NCI-H774 (cell line): ENCODE data around the gene NAGK.
"Not testable (repeated sequence)": the region's sequence is repeated elsewhere in the genome, so short reads cannot be mapped to it uniquely, and the experiment has no call there.

Source experiments
- DNase-seq: peaks from one replicate; lab custom pipeline; 2025; lab: John Stamatoyannopoulos, UW

The NAGK gene

DNA sequence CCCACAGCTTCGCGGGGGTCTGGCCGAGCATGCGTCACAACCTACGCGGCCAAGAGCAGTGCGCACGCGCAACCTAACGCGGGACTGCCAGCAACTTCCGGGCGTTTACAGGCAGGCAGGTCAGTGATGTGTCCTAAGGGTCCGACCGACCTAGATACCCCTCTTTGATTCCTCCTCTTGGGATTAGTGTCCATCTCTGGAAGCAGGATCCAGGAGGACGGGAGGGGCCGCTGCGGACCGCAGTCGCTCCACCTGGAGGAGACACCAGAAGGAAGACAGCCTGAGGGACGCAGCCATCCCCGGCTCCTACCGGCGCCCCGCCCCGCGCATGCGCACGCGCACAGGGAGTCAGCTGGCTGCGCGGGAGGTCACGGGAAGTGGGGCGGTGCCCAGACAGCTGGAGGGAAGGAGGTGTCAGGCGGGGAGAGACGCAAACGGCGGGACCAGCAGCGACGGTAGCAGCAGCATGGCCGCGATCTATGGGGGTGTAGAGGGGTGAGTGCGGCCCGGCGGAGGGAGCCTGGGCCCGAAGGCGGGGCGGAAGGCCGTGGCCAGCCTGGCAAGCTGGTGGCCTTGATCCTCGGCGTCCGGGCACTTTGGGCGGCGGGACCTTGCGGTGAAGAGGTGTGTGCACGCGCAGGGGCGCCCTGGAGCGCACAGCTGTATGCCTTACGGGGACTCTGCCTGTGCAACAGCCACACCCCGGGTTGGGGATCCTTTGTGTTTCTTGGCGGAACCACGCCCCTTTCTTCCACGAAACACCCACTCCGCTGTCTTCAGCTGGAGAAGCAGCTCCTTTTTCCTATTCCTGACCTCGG is at the start of gene NAGK:
NAGK (plus strand) TSS at position 431 of the 818 bp plus-strand sequence; CDS start at position 467, 36 bp downstream.
- DNase-seq, result peak; percentile 93

DNA sequence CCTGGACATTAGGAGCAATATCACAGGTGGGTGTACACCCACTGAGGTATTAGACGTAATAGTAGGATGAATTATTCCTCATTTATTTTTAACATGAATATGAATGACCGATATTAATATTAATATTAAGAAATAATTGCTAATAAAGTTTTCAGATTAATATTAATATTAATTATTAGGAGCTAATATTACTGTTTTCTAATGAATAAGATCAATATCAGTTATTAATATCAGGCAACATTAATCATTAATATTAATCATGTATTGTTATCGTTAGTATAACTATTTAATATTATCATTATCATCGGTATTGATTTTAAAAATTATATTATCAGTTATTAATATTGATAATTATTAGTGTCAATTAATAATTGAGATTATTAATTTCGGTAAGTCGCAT is 48.5 kb upstream of the NAGK start:
- not testable (repeated sequence) for DNase-seq

DNA sequence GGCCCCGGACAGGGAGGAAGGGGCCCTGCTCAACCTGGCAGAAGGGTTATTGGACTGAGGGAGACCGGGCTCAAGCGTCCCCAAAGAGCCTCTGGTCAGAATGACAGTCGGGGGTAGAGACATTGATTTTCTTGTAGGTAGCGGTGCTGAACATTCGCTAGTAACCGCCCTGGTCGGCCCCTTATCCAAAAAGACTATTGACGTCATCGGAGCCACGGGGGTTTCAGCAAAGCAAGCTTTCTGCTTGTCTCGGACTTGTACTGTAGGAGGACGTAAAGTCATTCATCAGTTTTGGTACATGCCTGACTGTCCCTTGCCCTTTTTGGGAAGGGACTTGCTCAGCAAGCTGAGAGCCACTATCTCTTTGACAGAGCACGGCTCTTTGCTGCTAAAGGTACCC is 47.1 kb upstream of the NAGK start:
- not testable (repeated sequence) for DNase-seq

DNA sequence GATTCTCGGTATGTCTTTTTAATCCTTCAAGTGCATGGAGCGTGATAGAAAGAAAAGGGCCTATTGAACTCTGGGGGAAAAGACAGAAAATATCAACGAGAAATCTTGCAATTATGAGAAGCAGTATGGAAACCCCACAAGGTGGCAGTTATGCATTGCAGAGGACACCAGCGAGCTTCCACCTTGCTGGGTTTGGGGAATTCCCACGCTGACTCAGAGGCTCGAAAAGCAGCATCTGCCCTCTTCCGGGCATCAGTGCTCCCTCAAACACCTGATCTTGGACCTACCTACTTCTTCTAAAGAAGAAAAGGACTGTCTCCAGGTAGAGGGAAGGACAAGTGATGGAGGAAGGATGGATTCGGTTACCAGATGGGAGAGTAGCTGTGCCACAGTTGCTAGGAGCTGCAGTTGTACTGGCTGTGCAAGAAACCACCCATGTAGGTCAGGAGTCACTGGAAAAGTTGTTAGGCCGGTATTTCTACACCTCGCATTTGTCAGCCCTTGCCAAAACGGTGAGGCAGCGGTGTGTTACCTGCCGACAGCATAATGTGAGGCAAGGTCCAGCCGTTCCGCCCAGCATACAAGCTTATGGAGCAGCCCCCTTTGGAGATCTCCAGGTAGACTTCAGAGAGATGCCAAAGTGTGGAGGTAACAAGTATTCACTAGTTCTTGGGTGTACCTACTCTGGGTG is 44.8 kb upstream of the NAGK start:
- DNase-seq, result not testable (repeated sequence)

DNA sequence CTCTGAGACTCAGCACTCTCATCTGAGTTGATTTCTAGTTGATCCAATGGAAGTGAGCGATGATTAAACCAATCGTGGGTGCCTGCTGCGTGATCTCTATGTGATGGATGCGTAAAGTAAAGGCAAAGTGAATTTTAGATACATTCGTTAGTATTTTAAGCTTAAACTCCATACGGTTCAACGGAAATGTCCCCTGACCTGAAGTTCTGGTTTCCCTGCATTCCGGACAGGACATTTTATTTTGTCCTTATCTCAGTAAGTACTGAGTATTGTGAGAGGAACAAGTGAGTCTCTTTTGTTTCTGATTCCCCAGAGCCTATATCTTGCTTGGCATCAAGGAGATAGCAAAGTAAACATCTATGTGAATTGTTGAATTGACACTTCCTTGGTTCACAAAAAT is 32.2 kb upstream of the NAGK start:
- not testable (repeated sequence) for DNase-seq

DNA sequence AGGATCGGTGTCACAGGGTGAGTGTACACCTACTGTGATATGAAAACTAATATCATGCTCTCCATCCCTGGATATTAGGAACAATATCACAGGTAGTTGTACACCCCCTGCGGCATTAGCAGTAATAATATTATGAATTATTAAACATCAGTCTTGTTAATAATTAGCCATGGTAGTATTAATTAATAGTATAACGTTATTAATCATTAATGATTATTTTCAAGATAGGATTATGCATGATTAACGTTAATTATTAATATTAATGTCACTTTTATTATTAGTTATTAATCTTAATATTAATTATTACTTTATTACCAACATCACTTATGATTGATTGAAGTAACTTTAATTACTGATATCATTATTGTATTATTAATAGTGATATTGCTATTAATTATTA is 26.2 kb upstream of the NAGK start:
- DNase-seq, result no peak

DNA sequence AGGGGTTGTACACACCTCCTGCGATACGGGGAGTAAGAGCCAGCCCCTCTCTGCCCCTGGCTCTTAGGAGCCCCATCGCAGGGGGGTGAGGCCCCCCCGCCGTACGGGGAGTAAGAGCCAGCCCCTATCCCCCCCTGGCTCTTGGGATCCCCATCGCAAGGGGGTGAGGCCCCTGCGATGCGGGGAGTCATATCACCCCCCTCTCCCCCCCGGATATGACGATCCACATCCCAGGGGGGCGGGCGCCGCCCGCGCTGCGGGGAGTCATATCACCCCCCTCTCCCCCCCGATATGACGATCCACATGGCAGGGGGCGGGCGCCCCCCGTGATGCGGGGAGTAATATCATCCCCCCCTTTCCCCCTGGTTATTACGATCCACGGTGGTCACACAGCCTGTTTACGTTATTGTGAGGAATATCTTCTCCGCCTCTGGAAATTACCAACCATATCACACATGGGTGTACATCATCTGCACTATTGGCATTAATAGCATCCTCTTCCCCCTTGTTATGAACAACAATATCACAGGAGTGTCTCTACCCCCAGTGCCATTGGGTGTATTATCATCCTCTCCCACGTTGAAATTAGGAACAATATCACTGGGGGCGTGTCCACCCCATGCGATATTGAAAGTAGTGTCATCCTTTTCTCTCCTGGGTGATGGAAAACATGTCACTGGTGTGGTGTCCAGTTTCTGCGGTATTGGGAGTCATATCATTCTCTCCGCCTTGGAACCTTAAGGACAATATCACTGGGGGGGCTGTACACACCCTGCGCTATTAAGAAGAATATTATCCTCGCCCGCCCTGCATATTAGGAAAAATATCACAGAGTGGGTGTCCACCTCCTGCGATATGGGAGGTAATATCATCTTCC is 24.7 kb upstream of the NAGK start:
- DNase-seq, result no peak

DNA sequence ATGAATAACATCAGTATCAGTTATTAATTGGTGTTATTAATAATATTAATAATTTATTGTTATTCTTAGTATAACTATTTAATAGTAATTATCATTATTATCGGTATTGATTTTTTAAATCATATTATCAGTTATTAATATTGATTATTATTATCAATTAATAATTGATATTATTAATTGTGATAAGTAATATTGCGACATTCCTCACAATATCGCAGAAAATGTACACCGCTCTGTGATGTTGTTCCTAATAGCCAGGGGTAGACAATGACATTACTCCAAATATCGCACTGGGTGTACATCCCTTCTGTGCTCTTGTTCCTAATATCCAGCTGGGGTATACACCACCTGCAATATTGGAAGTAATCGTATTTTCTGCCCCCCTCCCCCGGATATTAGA is 23.3 kb upstream of the NAGK start:
- DNase-seq, result no peak

DNA sequence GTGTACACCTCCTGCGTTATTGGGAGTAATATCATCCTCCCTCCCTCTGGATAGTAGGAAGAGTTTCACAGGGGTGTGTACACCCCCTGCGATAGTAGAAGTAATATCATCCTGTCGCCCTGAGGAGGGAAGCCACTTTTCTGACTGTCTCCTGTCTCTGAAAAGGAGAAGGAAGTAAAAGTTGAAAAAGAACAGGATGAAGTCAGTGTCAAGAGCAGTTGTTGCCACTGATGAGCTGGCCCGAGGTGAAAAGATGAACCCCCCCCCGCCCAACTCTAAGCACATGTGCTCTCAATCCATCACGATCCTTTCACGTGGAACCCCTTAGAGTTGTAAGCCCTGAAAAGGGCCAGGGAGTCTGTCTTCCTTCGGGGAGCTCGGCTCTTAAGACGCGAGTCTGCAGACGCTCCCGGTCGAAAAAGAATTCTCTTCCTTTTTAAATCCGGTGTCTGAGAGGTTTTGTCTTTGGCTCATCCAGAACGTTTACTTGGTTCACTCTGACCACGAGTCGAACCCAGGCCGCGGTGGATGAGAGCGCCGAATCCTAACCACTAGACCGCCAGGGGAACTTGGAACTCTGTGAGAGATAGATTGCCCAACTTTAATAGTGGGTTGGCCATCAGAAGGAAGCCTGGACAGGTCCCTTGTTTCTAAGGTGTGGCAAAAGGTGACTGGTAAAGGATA is 22.4 kb upstream of the NAGK start:
- no peak for DNase-seq

DNA sequence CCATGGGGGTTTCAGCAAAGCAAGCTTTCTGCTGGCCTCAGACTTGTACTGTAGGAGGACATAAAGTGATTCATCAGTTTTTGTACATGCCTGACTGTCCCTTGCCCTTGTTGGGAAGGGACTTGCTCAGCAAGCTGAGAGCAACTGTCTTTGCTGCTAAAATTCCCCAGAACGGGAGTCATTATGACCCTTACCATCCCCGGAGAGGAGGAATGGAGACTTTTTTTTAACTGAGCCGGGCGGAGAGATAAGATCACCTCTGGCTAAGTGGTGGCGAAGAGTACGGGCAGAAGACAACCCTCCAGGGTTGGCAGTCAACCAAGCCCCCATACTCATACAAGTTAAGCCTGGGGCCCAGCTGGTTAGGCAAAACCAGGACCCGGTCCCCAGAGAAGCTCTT is 20.4 kb upstream of the NAGK start:
- DNase-seq, result no peak

DNA sequence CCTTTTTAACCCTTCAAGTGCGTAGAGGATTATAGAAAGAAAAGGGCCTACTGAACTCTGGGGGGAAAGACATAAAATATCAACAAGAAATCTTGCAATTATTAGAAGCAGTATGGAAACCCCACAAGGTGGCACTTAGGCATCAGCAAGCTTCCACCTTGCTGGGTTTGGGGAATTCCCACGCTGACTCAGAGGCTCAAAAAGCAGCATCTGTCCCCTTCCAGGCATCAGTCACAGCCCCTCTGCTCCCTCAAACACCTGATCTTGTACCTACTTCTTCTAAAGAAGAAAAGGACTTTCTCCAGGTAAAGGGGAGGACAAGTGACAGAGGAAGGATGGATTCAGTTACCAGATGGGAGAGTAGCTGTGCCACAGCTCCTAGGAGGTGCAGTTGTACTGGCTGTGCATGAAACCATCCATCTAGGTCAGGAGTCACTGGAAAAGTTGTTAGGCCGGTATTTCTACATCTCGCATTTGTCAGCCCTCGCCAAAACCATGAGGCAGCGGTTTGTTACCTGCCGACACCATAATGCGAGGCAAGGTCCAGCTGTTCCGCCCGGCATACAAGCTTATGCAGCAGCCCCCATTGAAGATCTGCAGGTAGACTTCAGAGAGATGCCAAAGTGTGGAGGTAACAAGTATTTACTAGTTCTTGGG is 18.6 kb upstream of the NAGK start:
- DNase-seq, result not testable (repeated sequence)

DNA sequence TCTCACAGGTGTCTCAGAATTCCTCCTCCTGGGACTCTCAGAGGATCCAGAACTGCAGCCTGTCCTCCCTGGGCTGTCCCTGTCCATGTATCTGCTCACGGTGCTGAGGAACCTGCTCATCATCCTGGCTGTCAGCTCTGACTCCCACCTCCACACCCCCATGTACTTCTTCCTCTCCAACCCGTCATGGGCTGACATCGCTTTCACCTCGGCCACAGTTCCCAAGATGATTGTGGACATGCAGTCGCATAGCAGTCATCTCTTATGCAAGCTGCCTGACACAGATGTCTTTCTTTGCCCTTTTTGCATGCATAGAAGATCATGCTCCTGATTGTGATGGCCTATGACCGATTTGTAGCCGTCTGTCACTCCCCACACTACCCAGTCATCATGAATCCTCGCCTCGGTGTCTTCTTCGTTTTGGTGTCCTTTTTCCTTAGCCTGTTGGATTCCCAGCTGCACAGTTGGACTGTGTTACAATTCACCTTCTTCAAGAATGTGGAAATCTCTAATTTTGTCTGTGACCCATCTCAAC is 13.2 kb upstream of the NAGK start:
- not testable (repeated sequence) for DNase-seq

DNA sequence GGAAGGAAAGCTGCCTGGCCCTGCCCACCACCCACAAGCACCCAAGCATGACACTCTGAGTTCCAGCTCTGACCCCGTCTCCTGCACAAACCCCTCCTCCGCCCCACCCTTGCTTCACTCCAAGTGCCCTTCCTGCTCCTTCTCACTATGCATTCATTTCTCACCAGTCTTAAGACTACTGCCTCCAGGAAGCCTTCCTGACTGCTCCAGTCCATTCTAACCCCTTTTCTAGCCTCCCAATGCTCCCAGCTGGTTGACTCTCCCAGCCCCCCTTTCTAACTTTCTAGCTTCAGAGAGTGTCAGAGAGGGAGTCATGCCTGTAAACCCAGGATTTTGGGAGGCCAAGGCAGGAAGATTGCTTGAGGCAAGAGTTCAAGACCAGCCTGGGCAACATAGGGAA is 8.2 kb upstream of the NAGK start:
- no peak for DNase-seq

DNA sequence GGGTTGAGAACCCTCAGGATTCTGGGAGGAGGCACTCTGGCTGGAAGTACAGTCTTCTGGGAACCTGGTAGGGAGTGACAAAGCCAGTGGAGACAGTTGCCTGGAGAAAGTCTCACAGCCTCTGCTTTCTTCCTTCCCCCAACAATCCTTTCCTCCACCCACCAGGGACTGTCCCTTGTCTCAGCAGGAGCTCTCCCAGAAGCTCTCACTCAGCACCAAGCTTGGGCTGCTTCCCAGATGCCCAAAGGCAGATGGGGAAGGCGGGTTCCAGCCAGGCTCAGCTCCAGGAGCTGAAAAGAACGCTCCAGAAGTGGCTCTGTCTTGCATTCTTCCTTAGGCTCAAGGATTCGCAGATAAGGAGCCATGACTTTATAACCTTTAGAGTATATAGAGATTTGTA is 7.6 kb upstream of the NAGK start:
- DNase-seq, result no peak

DNA sequence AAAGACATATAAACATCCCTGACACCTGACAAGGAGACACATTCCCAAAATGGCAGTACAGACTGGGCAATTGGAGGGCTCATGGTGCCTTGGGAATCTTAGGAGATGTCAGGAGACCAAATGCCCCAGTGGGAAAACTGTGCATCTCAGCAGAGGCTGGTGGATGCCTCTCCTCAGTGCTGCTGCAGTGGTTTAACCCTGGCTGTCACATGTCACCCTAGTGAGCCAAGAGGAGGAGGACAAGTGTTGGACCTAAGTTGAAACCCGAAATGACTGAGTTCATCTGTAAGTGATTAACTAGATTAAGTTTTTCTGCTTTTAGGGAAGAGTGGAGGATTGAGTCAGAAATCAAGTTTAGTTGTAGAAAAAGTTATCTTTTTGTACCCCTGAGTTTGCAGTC is 5.2 kb upstream of the NAGK start:
- DNase-seq, result no peak

DNA sequence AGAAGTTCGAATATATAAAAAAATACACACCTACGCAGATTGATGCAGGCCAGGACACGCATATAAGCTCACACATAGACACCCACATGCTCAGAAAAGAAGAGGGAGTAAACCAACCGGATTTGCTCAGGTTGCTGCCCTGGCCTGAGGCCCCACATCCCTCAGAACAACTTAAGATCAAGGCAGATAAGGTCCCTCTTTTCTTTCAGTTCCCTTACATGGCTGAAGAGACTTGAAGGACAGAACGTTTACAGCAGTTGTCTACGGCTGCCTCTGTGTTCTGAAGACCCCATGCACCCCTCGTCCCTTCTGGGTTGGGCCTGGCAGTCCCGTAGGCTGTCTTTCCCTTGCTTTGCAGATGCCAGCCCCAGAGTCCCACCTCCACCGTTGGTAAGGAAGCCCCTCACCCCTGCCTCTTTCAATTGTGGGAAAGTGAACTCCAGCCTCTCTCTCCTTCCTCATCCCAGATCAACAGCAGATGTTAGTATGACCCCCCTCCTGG is 4.3 kb upstream of the NAGK start:
- no peak for DNase-seq

DNA sequence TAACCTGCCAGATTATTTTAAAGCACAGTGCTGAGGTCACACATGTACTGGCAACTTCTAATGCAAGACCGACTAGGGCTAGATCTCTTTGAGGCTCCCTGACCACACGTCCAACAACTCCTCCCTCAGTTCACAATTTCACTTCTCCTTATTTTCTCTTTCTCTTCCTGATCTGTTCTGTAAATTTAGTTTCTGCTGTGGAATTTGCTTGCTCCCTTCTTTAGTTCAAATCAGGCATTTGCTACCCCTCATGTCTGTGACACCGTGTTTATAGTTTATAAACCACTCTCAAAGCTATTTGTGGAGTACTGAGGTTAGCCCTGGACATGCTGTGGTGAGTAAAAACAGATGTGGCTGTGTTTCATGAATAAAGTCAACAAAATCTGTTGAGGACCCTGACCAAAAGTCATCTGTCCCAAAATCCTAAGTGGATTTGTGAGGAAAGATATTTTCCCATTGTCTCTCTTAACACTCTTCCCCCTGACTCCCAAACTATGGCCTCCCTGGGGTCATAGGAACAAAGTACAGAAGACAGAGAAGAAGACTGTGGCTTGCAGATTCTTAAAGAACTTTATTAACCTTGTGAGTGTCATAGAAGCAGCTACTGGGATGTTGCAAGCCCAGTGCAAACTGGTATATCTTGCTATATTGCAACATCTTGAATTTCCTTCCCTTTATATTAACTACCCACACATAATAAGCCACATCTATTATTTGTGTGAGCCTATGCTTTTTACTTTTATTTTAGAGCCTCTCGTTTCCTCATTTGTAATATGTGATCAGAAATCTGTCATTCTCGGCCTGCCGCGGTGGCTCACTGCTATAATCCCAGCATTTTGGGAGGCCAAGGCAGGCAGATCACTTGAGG is 3.5 kb upstream of the NAGK start:
- no peak for DNase-seq

DNA sequence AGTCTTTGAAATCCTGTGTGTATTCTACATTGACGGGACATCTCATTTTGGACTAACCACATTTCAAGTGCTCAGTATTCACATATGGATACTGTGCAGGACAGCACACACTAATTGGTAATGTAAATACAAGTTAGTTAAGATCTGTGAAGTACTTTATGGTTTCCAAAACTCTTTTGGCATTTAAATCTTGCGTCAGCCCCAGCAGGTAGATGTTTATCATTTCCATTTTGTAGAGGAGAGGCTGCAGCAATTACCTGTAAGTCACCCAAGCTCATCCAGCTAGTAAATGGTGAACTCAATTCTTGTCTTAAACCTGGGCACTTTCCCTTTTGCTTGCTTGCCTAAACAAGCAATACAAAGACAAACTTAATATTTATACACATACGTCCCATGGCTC is 1.6 kb upstream of the NAGK start:
- no peak for DNase-seq

DNA sequence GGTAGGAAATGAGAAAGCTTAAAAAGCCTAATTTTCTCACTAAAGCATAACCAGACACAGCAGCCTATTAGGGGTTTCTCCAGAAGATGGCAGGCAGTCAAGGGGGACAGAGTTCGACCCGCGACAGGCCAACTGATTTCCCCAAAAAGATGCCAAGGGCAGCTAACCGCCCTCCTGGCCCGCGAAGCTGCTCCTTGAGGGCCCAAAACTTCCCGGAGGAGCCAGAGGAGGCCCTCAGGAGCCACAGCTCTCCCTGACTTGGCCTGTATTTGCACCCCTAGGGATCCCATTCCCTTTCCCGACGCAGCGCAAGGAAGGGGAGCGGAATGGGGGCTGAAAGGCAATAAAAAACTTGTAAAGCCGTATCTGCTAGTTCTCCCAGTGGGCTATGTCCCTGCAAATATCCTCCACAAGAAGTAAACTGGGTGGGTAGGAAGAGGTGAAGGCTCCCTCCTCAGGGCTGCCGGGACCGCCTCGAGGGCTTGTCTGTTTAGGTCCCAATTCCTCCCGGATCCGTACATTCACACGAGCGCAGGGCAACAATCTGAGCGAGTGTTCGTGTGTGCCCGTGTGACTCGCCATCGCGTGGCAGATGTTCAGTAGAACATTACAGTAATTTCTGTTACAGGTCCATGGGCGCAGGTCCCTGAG is 756 bp upstream of the NAGK start:
- DNase-seq, result no peak
